Epithelial cell of esophagus (primary cell): Measurements from ENCODE around the gene EFNA5.
"Not testable (repeated sequence)": the region's sequence is repeated elsewhere in the genome, so short reads cannot be mapped to it uniquely, and the experiment has no call there.

Source experiments
- DNase-seq: peaks from one replicate; pipeline ENCODE4 v3.0.0; 2010; ENCODE audit warnings: low read depth
- H3K4me3 ChIP-seq: 2 replicates; pipeline ENCODE4 v1.5.1; 2011; ENCODE audit warnings: mild to moderate bottlenecking, low read length, control low read depth
- TF ChIP-seq, protein P1 (sequence below): IDR thresholded peaks from 2 replicates; pipeline ENCODE4 v1.5.1; 2011; ENCODE audit warnings: low read depth, mild to moderate bottlenecking, low read length, control low read depth, inconsistent platforms; ENCODE audit not compliant: insufficient read depth; ENCODE audit errors: missing control alignments

EFNA5 gene

DNA sequence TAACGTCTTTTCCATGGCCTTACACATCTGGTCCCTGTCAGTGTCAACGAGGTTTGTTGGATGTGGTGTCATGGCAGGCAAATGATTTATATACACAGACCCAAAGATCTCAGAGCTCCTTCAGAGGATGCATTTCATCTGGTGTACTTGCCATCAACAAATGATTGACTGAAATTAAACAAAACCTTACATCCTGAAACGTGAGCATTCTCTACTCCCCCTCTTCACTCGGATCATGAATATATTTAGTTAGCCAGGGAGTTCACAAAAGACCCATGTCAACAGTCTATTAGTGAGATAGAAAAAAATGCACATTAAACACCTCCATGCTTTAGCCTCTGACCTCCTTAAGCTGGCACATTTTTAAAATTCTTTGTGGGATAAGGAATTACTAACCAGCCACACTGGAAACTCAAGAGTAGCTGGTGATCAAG is 215.6 kb downstream of the EFNA5 start:
- H3K4me3 ChIP-seq, result no peak overlapping the region
- TF ChIP-seq, protein P1, sequence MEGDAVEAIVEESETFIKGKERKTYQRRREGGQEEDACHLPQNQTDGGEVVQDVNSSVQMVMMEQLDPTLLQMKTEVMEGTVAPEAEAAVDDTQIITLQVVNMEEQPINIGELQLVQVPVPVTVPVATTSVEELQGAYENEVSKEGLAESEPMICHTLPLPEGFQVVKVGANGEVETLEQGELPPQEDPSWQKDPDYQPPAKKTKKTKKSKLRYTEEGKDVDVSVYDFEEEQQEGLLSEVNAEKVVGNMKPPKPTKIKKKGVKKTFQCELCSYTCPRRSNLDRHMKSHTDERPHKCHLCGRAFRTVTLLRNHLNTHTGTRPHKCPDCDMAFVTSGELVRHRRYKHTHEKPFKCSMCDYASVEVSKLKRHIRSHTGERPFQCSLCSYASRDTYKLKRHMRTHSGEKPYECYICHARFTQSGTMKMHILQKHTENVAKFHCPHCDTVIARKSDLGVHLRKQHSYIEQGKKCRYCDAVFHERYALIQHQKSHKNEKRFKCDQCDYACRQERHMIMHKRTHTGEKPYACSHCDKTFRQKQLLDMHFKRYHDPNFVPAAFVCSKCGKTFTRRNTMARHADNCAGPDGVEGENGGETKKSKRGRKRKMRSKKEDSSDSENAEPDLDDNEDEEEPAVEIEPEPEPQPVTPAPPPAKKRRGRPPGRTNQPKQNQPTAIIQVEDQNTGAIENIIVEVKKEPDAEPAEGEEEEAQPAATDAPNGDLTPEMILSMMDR, result no peak
- DNase-seq, result peak; percentile 64

DNA sequence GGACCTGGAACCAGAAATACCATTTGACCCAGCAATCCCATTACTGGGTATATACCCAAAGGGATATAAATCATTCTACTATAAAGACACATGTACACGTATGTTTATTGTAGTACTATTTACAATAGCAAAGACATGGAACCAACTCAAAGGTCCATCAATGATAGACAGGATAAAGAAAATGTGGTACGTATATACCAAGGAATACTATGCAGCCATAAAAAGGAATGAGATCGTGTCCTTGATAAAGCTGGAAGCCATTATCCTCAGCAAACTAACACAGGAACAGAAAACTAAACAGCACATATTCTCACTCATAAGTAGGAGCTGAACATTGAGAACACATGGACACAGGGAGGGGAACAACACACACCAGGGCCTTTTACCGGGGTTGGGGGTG is 218.9 kb downstream of the EFNA5 start:
- H3K4me3 ChIP-seq, DNase-seq: not testable (repeated sequence)

DNA sequence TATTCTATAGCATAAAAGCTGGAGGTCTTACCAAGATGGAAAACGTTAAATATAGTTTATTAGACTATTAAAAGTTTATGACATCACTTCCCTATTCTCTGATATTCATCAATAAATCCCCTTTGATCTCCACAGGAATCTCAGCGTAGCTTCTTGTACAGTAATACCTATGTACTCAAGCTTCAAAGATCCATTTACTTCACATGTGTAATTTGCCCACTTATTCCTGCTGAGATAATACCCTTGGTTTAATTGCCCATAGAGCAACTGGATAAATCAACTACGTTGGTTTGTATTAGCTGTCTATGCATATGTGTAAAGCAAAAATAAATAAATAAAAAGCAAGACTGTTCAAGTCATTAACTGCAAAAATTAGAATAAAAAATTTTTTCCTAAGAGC is 219.7 kb downstream of the EFNA5 start:
- DNase-seq, result no peak
- no peak overlapping the region for H3K4me3 ChIP-seq
- TF ChIP-seq, protein P1, result no peak

DNA sequence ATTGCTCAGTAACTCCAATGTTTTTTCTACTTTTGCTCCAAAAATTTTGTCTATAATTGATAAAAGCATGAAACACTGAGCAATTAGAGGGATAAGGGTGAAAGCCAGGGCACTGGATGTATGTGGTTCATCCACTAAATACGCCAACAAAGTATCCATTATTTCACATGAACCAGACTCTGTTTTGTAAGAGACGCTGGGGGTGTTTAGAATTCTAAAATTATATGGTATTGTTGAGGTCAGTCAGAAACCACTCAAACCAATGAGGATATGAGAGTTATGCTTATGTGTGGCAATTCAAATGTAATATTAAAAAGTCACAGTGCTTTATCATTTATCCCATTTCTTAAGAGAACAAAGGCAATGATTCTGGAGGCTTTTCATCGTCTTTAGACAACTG is 220.2 kb downstream of the EFNA5 start:
- TF ChIP-seq, protein P1, result no peak
- no peak for DNase-seq

DNA sequence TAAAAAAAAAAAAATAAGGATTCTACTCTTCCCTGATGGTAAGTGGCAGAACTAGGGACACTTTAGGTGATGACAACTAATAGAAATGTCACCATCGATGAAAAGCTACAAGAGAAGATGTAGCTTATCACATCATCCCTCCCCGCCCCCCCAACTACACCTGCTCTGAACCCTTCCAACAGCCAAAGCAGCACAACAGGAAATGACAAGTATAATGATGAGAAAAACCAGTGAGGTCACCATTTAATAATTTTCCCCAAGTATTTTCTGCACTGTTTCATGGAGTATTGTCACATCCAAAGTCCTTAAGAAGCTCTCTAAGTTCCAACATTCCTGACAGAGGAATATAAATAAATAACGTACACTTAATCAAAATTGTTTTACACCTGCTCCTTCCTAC is 221.4 kb downstream of the EFNA5 start:
- TF ChIP-seq, protein P1, result no peak
- no peak overlapping the region for H3K4me3 ChIP-seq
- DNase-seq, result no peak

More for the DNA sequence above, 220.2 kb downstream of the EFNA5 start:
- no peak overlapping the region for H3K4me3 ChIP-seq

DNA sequence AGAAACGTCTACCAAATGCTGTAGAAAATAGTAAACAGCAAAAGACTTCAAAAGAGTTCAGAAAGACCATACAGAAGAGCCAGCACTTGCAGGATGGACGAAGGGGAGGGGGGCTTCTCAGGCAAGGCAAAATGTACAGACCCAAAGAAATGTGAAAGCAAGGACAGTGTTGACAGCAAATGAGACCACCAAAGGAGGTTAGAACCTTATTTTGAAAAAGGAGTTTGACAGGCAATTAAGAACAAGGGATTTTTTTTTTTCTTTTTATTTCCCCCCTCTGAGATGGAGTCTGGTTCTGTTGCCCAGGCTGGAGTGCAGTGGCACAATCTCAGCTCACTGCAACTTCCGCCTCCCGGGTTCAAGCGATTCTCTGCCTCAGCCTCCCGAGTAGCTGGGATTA is 223.2 kb downstream of the EFNA5 start:
- no peak overlapping the region for H3K4me3 ChIP-seq
- no peak for DNase-seq
- TF ChIP-seq, protein P1, result no peak

DNA sequence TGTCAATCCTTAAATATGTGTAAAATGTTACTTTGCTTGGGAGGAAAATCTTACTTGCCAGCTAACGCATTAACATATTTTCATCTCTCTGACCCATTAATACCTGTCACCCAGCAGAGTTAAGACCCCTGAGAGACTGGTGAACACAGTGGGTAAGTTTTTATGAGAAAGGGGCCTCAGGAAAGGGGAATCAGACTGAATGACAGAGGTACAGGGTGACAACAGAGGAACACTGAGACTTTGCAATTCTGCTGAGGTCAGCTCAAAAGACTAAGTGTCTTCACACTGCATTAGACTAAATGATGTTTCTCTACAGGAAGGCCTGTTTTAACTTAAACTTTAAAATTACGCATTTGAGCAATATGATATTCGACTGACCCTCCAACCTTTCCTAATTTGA is 223.8 kb downstream of the EFNA5 start:
- no peak for DNase-seq
- H3K4me3 ChIP-seq, result no peak overlapping the region
- TF ChIP-seq, protein P1, result no peak

DNA sequence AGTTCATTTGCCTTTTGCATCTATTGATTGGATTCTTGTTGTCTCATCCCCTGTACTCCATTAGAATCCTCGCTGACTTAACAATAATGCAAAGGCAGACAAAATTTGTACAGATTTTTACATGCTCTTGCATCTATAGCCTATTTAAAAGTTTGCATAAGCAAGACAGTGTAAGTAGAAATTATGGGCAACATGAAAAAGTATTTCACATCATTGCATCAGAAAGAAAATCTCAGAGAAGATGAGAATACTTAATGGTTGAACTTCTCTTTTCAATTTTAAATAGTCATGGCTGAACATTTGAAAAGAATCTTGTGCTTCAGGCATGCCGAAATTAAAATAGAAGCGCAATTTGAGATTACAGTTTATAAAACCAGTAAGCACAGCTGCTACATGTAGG is 226.4 kb downstream of the EFNA5 start:
- no peak overlapping the region for H3K4me3 ChIP-seq
- no peak for DNase-seq
- TF ChIP-seq, protein P1, result no peak
